ENCODE data around the gene RGS19. TPM values are rescaled to one million over a fixed set of nuclear protein-coding genes. Genes with fewer than 3 reads are reported as not detected.

RGS19 gene
- total RNA-seq, 2 donors from 2014 or later, result 7.8 to 14.1 TPM

DNA sequence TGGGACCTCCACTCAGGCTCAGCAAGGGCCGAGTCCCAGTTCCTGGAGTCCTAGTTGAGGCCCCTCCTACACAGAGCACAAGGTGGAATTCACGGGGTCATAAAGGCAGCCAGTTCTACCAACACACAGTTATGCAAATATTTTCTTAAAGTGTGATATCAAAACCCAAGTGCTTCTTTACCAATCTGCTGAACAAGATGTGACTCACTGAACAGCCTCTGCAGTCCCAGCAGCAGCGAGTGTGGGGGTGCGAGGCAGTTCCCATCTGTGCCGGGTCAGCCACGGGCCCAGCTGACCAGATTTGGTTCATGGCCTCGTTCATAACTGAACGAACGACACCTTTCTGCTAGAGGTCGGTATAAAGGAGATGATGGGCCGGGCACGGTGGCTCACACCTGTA lies 20.8 kb downstream of the RGS19 start:
- no peak overlapping the region for H3K27ac ChIP-seq
- no peaks in the 10 kb centered on the region for H3K9me3 ChIP-seq
- TF ChIP-seq, protein P1, sequence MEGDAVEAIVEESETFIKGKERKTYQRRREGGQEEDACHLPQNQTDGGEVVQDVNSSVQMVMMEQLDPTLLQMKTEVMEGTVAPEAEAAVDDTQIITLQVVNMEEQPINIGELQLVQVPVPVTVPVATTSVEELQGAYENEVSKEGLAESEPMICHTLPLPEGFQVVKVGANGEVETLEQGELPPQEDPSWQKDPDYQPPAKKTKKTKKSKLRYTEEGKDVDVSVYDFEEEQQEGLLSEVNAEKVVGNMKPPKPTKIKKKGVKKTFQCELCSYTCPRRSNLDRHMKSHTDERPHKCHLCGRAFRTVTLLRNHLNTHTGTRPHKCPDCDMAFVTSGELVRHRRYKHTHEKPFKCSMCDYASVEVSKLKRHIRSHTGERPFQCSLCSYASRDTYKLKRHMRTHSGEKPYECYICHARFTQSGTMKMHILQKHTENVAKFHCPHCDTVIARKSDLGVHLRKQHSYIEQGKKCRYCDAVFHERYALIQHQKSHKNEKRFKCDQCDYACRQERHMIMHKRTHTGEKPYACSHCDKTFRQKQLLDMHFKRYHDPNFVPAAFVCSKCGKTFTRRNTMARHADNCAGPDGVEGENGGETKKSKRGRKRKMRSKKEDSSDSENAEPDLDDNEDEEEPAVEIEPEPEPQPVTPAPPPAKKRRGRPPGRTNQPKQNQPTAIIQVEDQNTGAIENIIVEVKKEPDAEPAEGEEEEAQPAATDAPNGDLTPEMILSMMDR (IDR thresholded peaks at IDR 0.05), result no peak
- no peak for DNase-seq (ENCODE audit: low spot score)
- H3K27me3 ChIP-seq, result no peaks in the 10 kb centered on the region
- peaks cover 0 to 37% of the 10 kb centered on the region in 2 donors for H3K4me1 ChIP-seq
- H3K4me3 ChIP-seq, result no peak overlapping the region
- H3K36me3 ChIP-seq, result no peaks in the 10 kb centered on the region

DNA sequence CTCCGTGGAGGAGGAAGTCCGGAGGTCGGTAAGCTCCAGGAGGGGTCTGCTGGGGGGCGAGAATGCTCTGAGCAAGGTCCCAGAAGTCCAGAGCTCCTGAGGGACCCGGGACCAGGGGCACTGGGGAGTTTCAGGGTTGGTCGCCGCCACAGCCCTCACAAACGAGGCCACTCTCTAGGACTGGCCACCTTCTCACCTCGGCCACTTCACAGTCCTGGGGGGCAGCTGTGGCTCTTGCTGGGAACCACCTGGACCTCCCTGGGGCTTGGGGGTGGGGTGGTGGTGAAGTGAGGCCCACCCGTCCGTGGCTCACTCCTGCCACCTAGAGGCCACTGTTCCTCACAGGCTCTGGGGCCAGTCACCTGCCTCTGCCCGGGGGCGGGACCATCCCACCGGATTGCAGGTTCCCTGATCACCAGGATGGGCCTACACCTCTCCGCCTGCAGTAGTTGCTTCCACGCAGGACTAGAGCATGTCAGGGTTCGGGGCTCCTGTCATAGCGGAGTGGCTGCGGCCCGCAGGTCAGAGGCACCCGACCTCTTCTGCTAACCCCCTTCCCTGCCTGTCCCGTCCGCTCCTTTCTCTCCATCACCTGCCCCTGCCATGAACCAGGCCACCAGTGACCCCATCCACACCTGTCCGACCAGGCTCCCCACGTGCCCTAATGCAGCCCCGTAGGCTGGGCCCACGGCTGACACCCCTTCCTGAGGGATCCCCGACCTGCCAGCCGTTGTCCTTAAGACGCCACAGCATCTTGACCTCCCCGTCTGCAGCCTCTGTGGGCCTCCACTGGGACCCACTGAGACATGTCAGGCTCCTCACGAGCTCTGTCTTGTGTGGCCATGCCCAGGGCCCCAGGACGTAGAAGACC lies 21.5 kb downstream of the RGS19 start:
- DNase-seq (ENCODE audit: low spot score), result no peak
- Histone ChIP-seq H3K4me3 (peak overlapping the region; percentile 4 to 28), H3K27ac (peak overlapping the region; percentile 65 to 73), H3K36me3 (no peaks in the 10 kb centered on the region), H3K4me1 (peaks cover 0 to 41% of the 10 kb centered on the region in 2 donors), H3K9me3 (no peaks in the 10 kb centered on the region), H3K27me3 (no peaks in the 10 kb centered on the region)
- TF ChIP-seq, protein P1 (IDR thresholded peaks at IDR 0.05), result peak; percentile 78 to 85

DNA sequence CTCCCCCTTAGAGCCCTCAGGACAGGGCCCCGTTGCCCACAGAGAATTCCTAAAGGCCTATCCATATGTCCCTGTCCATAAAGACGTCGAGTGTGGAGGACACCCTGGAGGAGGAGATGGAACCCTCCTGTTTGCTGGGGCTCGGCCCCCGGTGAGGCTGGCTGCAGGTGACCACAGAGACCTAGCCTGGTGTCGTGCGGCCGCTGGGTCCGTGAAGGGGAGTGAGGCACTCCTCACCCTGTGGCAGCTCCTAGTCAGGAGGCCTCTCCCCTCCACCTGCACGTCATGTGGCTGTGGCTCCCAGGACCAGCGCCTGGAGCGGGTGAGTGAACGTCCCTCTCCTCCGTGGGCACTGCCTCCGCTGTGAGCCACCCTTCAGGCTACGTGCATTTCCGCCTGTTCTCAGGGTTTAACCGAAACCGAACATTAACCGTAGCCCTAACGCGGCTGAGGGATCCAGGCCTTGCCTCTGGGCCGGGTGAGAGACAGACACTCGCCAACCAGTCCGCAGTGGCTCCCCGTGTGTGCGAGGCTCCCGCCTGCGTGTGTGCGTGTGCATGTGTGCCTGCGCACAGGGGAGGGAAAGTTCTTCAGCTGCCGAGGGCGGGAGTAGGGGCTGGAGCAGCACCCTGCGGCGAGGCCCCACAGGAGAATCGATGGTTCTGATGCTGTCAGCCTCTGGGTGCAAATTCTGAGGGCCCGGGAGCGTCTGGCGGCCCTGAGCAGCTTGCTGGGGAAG lies 22.3 kb downstream of the RGS19 start:
- Histone ChIP-seq H3K4me1 (peaks cover 0 to 42% of the 10 kb centered on the region in 2 donors), H3K27ac (peak overlapping the region; percentile 65 to 73)

DNA sequence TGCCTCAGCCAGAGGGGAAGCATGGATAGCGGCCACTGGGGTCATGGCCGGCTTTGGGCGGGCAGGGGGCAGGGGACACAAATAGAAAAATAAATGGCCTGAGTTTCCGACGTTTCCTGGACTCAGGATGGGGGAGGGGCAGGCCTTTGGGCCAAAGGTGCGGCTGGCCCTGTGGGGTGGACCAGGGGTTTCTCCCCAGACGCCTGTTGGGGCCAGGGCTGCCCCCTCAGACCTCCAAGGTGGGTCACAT lies 22.8 kb downstream of the RGS19 start:
- peak overlapping the region; percentile 65 to 73 for H3K27ac ChIP-seq
- TF ChIP-seq, protein P1 (IDR thresholded peaks at IDR 0.05), result no peak
- no peaks in the 10 kb centered on the region for H3K27me3 ChIP-seq
- H3K9me3 ChIP-seq, result no peaks in the 10 kb centered on the region
- peaks cover 0 to 42% of the 10 kb centered on the region in 2 donors for H3K4me1 ChIP-seq
- H3K36me3 ChIP-seq, result no peaks in the 10 kb centered on the region
- no peak for DNase-seq (ENCODE audit: low spot score)
- H3K4me3 ChIP-seq, result peak overlapping the region in 1 of 2 donors; percentile 28

More for the DNA sequence above, 22.3 kb downstream of the RGS19 start:
- H3K9me3 ChIP-seq, result no peaks in the 10 kb centered on the region
- no peak for DNase-seq (ENCODE audit: low spot score)
- peak overlapping the region; percentile 4 to 28 for H3K4me3 ChIP-seq
- TF ChIP-seq, protein P1 (IDR thresholded peaks at IDR 0.05), result no peak
- H3K27me3 ChIP-seq, result no peaks in the 10 kb centered on the region
- H3K36me3 ChIP-seq, result no peaks in the 10 kb centered on the region

DNA sequence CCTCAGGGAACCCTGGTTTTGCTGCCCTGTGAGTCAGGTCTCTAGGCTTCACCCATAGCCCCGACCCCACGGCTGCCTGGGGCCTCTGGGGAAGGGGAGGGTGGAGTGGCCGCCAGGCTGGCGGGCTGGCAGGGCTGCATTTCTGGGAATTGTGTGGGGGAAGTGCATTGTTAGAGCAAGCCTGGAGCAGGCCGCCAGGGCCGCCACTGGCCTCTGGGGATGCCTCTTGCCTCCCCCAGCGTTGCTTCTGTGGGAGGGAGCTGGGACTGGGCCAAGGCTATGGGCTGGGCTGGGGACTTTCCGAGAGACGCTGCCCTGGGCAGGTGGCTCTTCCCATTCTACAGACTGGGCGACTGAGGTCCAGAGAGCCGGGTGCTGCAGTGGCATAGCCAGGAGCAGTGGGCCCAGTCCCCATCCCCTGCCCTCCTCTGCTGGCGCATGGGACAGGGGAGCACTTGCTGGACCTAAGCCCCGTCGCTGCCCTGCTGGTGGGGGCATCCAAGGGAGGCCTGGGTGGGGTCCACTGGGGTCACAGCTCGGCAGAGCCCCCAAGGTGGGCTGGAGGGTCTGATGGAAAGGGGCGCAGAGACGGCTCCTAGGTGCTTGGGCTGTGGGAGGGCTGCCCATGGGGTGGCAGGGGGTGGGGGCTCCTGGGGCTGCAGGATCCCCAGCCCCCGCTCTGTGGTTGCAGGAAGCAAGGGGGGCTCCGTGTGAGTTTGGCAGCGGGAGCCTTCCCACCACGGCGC lies 23.3 kb downstream of the RGS19 start:
- peaks cover 0 to 42% of the 10 kb centered on the region in 2 donors for H3K4me1 ChIP-seq
- no peaks in the 10 kb centered on the region for H3K27me3 ChIP-seq
- TF ChIP-seq, protein P1 (IDR thresholded peaks at IDR 0.05), result no peak
- no peak for DNase-seq (ENCODE audit: low spot score)
- H3K9me3 ChIP-seq, result no peaks in the 10 kb centered on the region
- peak overlapping the region; percentile 65 to 73 for H3K27ac ChIP-seq
- H3K36me3 ChIP-seq, result no peaks in the 10 kb centered on the region
- H3K4me3 ChIP-seq, result peak overlapping the region in 1 of 2 donors; percentile 8

Measured in right atrium auricular region (tissue), 2 donors.